Fibroblast of lung (primary cell): ENCODE data around the gene FHOD3. TPM values are rescaled to one million over a fixed set of nuclear protein-coding genes. Genes with fewer than 3 reads are reported as not detected.

ENCODE experiments used
- DNase-seq, 2 donors: peaks; one replicate each; pipeline versions ENCODE4 v3.0.0 to v3.0.0-alpha.2; 2010; ENCODE audit warnings: low read depth in 2 of 2
- H2AFZ ChIP-seq: 2 replicates; pipeline ENCODE4 v1.5.1; 2012; ENCODE audit warnings: low read length, control low read depth, inconsistent platforms
- H3K27ac ChIP-seq: 2 replicates; pipeline ENCODE4 v1.5.1; 2011; ENCODE audit warnings: low read length, control low read depth; ENCODE audit not compliant: insufficient read depth
- H3K27me3 ChIP-seq: 2 replicates; pipeline ENCODE4 v1.5.1; 2011; ENCODE audit warnings: mild to moderate bottlenecking, low read length; ENCODE audit not compliant: control insufficient read depth, insufficient read depth
- H3K36me3 ChIP-seq: 2 replicates; pipeline ENCODE4 v1.5.1; 2011; ENCODE audit warnings: low read length; ENCODE audit not compliant: control insufficient read depth, insufficient read depth
- H3K4me1 ChIP-seq: 2 replicates; pipeline ENCODE4 v1.5.1; 2011; ENCODE audit warnings: low read length; ENCODE audit not compliant: control insufficient read depth, insufficient read depth; ENCODE audit errors: extremely low read depth
- H3K4me2 ChIP-seq: 2 replicates; pipeline ENCODE4 v1.5.1; 2011; ENCODE audit warnings: low read length, control low read depth; ENCODE audit not compliant: insufficient read depth; ENCODE audit errors: extremely low read depth
- H3K4me3 ChIP-seq, 4 experiments: fragments of 200-600 bp in 1 of 4; sonication (generic) in 1 of 4; replicated peaks in 1 of 4; 2 replicates each; pipeline ENCODE4 v1.5.1; 2011 to 2016; ENCODE audit warnings: low read length in 4 of 4, low read depth in 3 of 4, mild to moderate bottlenecking in 3 of 4, control low read depth in 2 of 4, inconsistent platforms in 1 of 4, mixed read lengths in 1 of 4; ENCODE audit not compliant: insufficient read depth in 1 of 4; ENCODE audit errors: control extremely low read depth in 1 of 4
- H3K79me2 ChIP-seq: 2 replicates; pipeline ENCODE4 v1.5.1; 2012; ENCODE audit warnings: mild to moderate bottlenecking, low read length, inconsistent platforms; ENCODE audit not compliant: control insufficient read depth, insufficient read depth
- H3K9ac ChIP-seq: 2 replicates; pipeline ENCODE4 v1.5.1; 2011; ENCODE audit warnings: mild to moderate bottlenecking, low read length, control low read depth; ENCODE audit not compliant: insufficient read depth
- H3K9me3 ChIP-seq: 2 replicates; pipeline ENCODE4 v1.5.1; 2012; ENCODE audit warnings: low read depth, low read length; ENCODE audit not compliant: control insufficient read depth, insufficient read depth
- H4K20me1 ChIP-seq: 2 replicates; pipeline ENCODE4 v1.5.1; 2011; ENCODE audit warnings: low read length; ENCODE audit not compliant: control insufficient read depth, insufficient read depth; ENCODE audit errors: extremely low read depth
- CTCF ChIP-seq, 2 donors: IDR thresholded peaks in 1 of 2; conservative IDR thresholded peaks in 1 of 2; 1 replicate in 1 of 2; 2 replicates in 1 of 2; pipeline ENCODE4 v1.5.1; 2011 to 2012; ENCODE audit warnings: low read length in 2 of 2, control low read depth in 1 of 2, inconsistent platforms in 1 of 2, low read depth in 1 of 2, mild to moderate bottlenecking in 1 of 2
- EZH2 ChIP-seq: IDR thresholded peaks from 2 replicates; pipeline ENCODE4 v1.5.1; 2012; ENCODE audit warnings: low read length, control low read depth, mild to moderate bottlenecking; ENCODE audit errors: missing control alignments
- polyA plus RNA-seq, 2 donors: library from polyadenylated mRNA; depleted of rRNA in 1 of 2; stranded (reverse) in 1 of 2; unstranded in 1 of 2; fragments of >200 nt; gene quantifications; 2 replicates each; pipeline ENCODE4 v1.2.1, GENCODE V29; 2011 to 2012; ENCODE audit warnings: missing spikeins in 1 of 2
- total RNA-seq: library from RNA; depleted of rRNA; stranded (reverse); fragments of >200 nt; gene quantifications from 2 replicates; pipeline ENCODE4 v1.2.1, GENCODE V29; 2014

The FHOD3 gene
- total and polyA plus RNA-seq, 2 donors (not counting 1 experiment from before 2014, with no cell fraction given): 16.1 to 28.2 TPM

GRCh38 chr18:36358141-36358540, 60.6 kb downstream of the FHOD3 start:
- no peaks in the 10 kb centered on the region for H3K36me3 ChIP-seq
- H3K27ac ChIP-seq: no peak overlapping the region
- no peak overlapping the region for H3K4me2 ChIP-seq
- no peak overlapping the region for H3K4me3 ChIP-seq
- H4K20me1 ChIP-seq: no peaks in the 10 kb centered on the region
- H3K4me1 ChIP-seq: peaks cover 5% of the 10 kb centered on the region
- TF ChIP-seq EZH2 (no peak), CTCF (conservative IDR thresholded peaks at IDR 0.05 in 1 of 2, IDR thresholded peaks at IDR 0.05 in 1 of 2; ENCODE audit: low read depth in 1 of 2, low read length in 2 of 2) (no peak)
- H3K9ac ChIP-seq: no peak overlapping the region
- DNase-seq: no peak
- no peak overlapping the region for H2AFZ ChIP-seq
- no peaks in the 10 kb centered on the region for H3K79me2 ChIP-seq
- no peaks in the 10 kb centered on the region for H3K9me3 ChIP-seq
- H3K27me3 ChIP-seq: no peaks in the 10 kb centered on the region

- no peak overlapping the region for H3K4me3 ChIP-seq
Measured at GRCh38 chr18:36360256-36360909, 62.9 kb downstream of the FHOD3 start.

More at GRCh38 chr18:36360256-36360909, 62.9 kb downstream of the FHOD3 start:
- Histone ChIP-seq H3K4me2 (no peak overlapping the region), H4K20me1 (no peaks in the 10 kb centered on the region), H3K4me1 (peaks cover 3% of the 10 kb centered on the region), H3K36me3 (no peaks in the 10 kb centered on the region), H3K27ac (no peak overlapping the region), H3K9me3 (no peaks in the 10 kb centered on the region), H3K79me2 (no peaks in the 10 kb centered on the region), H2AFZ (no peak overlapping the region), H3K9ac (no peak overlapping the region), H3K27me3 (no peaks in the 10 kb centered on the region)
- TF ChIP-seq EZH2 (no peak), CTCF (conservative IDR thresholded peaks at IDR 0.05 in 1 of 2, IDR thresholded peaks at IDR 0.05 in 1 of 2; ENCODE audit: low read depth in 1 of 2, low read length in 2 of 2) (no peak)
- no peak for DNase-seq
